Breast epithelium (tissue), 4 donors: Measurements from ENCODE around the gene MCM5. TPM values are rescaled to one million over a fixed set of nuclear protein-coding genes. Genes with fewer than 3 reads are reported as not detected.
"Not testable (repeated sequence)": the region's sequence is repeated elsewhere in the genome, so short reads cannot be mapped to it uniquely, and the experiment has no call there.

Source experiments
- DNase-seq, 2 donors: peaks; one replicate each; pipeline ENCODE4 v3.0.0-alpha.2; 2019; ENCODE audit warnings: low spot score in 2 of 2
- H3K27ac ChIP-seq, 2 donors: fragments of 200-600 bp; sonication (generic) in 1 of 2; one replicate each; pipeline ENCODE4 v1.5.1; 2016 to 2019; ENCODE audit warnings: mild to moderate bottlenecking in 1 of 2
- H3K27me3 ChIP-seq, 2 donors: fragments of 200-600 bp; sonication (generic) in 1 of 2; one replicate each; pipeline versions ENCODE4 v1.5.1 to v1.6.0; 2017 to 2019; ENCODE audit warnings: control low read depth in 1 of 2, mild to moderate bottlenecking in 1 of 2
- H3K36me3 ChIP-seq: fragments of 200-600 bp; one replicate; pipeline ENCODE4 v1.5.1; 2019
- H3K4me1 ChIP-seq, 2 donors: fragments of 200-600 bp; sonication (generic); one replicate each; pipeline ENCODE4 v1.5.1; 2016 to 2019; ENCODE audit warnings: control low read depth in 1 of 2
- H3K4me3 ChIP-seq, 3 donors: fragments of 200-600 bp; sonication (generic); 1 replicate in 2 of 3; 2 replicates in 1 of 3; pipeline ENCODE4 v1.5.1; 2016 to 2019; ENCODE audit warnings: mild to moderate bottlenecking in 3 of 3, moderate library complexity in 2 of 3
- H3K9me3 ChIP-seq, 2 donors: fragments of 200-600 bp; sonication (generic) in 1 of 2; one replicate each; pipeline ENCODE4 v1.5.1; 2016 to 2019; ENCODE audit warnings: control low read depth in 1 of 2
- CTCF ChIP-seq, 3 donors: fragments of 450-650 bp; IDR thresholded peaks; one replicate each; pipeline ENCODE4 v1.5.1; 2016 to 2017; ENCODE audit warnings: antibody characterized with exemption in 3 of 3, mild to moderate bottlenecking in 3 of 3, moderate library complexity in 3 of 3
- POLR2A ChIP-seq: fragments of 450-650 bp; IDR thresholded peaks from one replicate; pipeline ENCODE4 v1.6.1; 2016; ENCODE audit warnings: antibody characterized with exemption, mild to moderate bottlenecking, moderate library complexity
- POLR2AphosphoS5 ChIP-seq, 3 donors: sonication (generic); formaldehyde crosslinking; IDR thresholded peaks; one replicate each; pipeline ENCODE4 v1.6.1; 2017; ENCODE audit warnings: antibody characterized with exemption in 3 of 3
- intact Hi-C: fragments of 100-400 bp; cut with DNase I; formaldehyde crosslinking; loops from one replicate; pipeline ENCODE4 v1.15.1; 2023; ENCODE audit warnings: low total_unique reads
- total RNA-seq, 3 donors: library from RNA; depleted of rRNA; stranded (reverse); fragments of >200 nt; gene quantifications; one replicate each; pipeline ENCODE4 v1.1.0, GENCODE V29; 2016

The MCM5 gene
- total RNA-seq, 3 donors from 2014 or later = 16.4 to 23.3 (median 16.8) TPM

- intact Hi-C loops = no loop called here
- H3K4me3 ChIP-seq = no peak overlapping the region
- H3K9me3 ChIP-seq = no peaks in the 10 kb centered on the region
- no peak overlapping the region for H3K27ac ChIP-seq
- no peak for TF ChIP-seq POLR2AphosphoS5 (IDR thresholded peaks at IDR 0.05)
- TF ChIP-seq POLR2A = no peak
- no peak for TF ChIP-seq CTCF (IDR thresholded peaks at IDR 0.05)
- DNase-seq = no peak
- no peaks in the 10 kb centered on the region for H3K36me3 ChIP-seq
- no peaks in the 10 kb centered on the region for H3K27me3 ChIP-seq
- peaks cover 0 to 8% of the 10 kb centered on the region in 2 donors for H3K4me1 ChIP-seq
These were observed 45.9 kb upstream of the MCM5 start for GRCh38 chr22:35354068-35354467.

GRCh38 chr22:35357883-35358621, 41.9 kb upstream of the MCM5 start:
- TF ChIP-seq CTCF (IDR thresholded peaks at IDR 0.05) (no peak), POLR2A (no peak)
- Histone ChIP-seq H3K4me1 (no peaks in the 10 kb centered on the region), H3K27ac (no peak overlapping the region), H3K36me3 (no peaks in the 10 kb centered on the region), H3K27me3 (no peaks in the 10 kb centered on the region), H3K4me3 (no peak overlapping the region), H3K9me3 (no peaks in the 10 kb centered on the region)
- intact Hi-C loops = no loop called here
- no peak for DNase-seq

- TF ChIP-seq POLR2AphosphoS5 (IDR thresholded peaks at IDR 0.05) (no peak), POLR2A (no peak), CTCF (IDR thresholded peaks at IDR 0.05) (no peak)
- H3K36me3 ChIP-seq = no peaks in the 10 kb centered on the region
- no peak overlapping the region for H3K4me3 ChIP-seq
- DNase-seq = no peak
- H3K27ac ChIP-seq = no peak overlapping the region
- intact Hi-C loops = no loop called here
- H3K4me1 ChIP-seq = no peaks in the 10 kb centered on the region
- H3K9me3 ChIP-seq = no peaks in the 10 kb centered on the region
- no peaks in the 10 kb centered on the region for H3K27me3 ChIP-seq
These were observed 40.4 kb upstream of the MCM5 start for GRCh38 chr22:35359380-35360065.

- no peaks in the 10 kb centered on the region for H3K27me3 ChIP-seq
- H3K4me1 ChIP-seq = no peaks in the 10 kb centered on the region
- intact Hi-C loops = no loop called here
- no peaks in the 10 kb centered on the region for H3K9me3 ChIP-seq
- no peak for DNase-seq
- no peak for TF ChIP-seq CTCF (IDR thresholded peaks at IDR 0.05)
- TF ChIP-seq POLR2A = no peak
- TF ChIP-seq POLR2AphosphoS5 (IDR thresholded peaks at IDR 0.05) = no peak
- no peak overlapping the region for H3K4me3 ChIP-seq
- H3K36me3 ChIP-seq = no peaks in the 10 kb centered on the region
- no peak overlapping the region for H3K27ac ChIP-seq
These were observed 38.9 kb upstream of the MCM5 start for GRCh38 chr22:35361001-35361558.

- intact Hi-C loops = no loop called here
- Histone ChIP-seq H3K27me3 (no peaks in the 10 kb centered on the region), H3K27ac (no peak overlapping the region), H3K4me3 (no peak overlapping the region), H3K4me1 (no peaks in the 10 kb centered on the region), H3K9me3 (no peaks in the 10 kb centered on the region), H3K36me3 (no peaks in the 10 kb centered on the region)
- TF ChIP-seq CTCF (IDR thresholded peaks at IDR 0.05) (no peak), POLR2AphosphoS5 (IDR thresholded peaks at IDR 0.05) (no peak), POLR2A (no peak)
- DNase-seq = no peak
These were observed 36.3 kb upstream of the MCM5 start for GRCh38 chr22:35363566-35364086.

GRCh38 chr22:35364230-35364629, 35.7 kb upstream of the MCM5 start:
- DNase-seq, intact Hi-C loops, H3K27ac ChIP-seq, H3K4me3 ChIP-seq, H3K9me3 ChIP-seq, H3K36me3 ChIP-seq, H3K27me3 ChIP-seq, H3K4me1 ChIP-seq: not testable (repeated sequence)
